GM19193 (cell line): ENCODE results near the gene KAT7.

Experiments used
- POLR2A ChIP-seq: IDR thresholded peaks from 4 replicates; pipeline ENCODE4 v1.6.1; 2011; ENCODE audit not compliant: insufficient read depth, insufficient read length; ENCODE audit errors: extremely low read depth

Gene KAT7

GRCh38 chr17:49779156-49779738 is 9.2 kb upstream of the KAT7 start:
- no peak for TF ChIP-seq POLR2A

- TF ChIP-seq POLR2A = no peak
These were observed 8.7 kb upstream of the KAT7 start for GRCh38 chr17:49779739-49780231.

DNA sequence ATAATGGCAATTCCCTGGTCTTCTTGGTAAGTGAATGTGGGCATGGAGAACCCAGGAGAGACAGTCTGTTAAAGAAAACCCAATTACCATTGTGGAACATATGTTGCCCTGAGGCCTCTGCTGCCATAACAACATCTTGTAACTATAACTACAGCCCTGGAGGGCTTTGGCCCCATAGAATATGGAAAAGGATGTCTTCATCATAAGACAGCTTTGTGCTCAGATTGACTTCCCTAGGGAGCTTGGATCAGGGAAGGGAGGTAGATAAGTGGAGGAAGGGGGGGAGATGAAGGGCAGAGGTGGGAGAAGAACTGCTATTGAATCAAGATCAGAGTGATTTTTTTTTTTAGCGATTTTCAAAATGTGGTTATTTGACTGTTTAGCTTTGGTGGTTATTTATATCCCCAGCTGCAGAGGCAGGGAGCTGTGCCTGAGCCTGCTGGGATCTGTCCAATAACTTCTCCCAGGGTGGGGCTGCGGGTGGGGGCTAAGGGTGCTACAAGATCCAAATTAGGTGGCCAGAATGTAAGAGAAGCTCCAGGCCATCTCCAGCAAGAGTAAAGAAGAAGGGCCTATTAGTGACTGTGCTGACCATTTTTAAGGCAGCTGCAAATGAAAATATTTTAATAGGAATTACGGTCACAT is 5.3 kb upstream of the KAT7 start:
- TF ChIP-seq POLR2A = no peak

GRCh38 chr17:49783791-49784190 is 4.7 kb upstream of the KAT7 start:
- TF ChIP-seq POLR2A = no peak

- no peak for TF ChIP-seq POLR2A
These were observed 3.8 kb upstream of the KAT7 start for GRCh38 chr17:49784636-49785035.

GRCh38 chr17:49787884-49788477 is 500 bp upstream of the KAT7 start:
- TF ChIP-seq POLR2A = peak; percentile 12

DNA sequence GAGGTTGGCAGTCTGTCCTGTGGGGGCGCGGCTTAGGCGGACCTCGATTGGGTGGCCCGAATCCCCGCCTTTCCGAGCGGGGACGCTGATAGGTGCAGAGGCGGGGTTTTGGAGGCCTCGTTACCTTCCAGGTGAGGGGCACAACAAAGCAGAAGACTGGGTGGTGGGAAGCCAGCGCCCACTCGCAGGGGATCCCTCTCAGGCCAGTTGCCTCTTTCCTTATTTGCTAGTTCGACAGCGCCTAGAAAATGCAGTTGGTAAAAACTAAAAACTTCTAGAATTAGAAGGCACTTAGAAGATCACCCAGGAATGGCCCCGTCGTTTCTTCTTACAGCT is 730 bp downstream of the KAT7 start:
- no peak for TF ChIP-seq POLR2A

DNA sequence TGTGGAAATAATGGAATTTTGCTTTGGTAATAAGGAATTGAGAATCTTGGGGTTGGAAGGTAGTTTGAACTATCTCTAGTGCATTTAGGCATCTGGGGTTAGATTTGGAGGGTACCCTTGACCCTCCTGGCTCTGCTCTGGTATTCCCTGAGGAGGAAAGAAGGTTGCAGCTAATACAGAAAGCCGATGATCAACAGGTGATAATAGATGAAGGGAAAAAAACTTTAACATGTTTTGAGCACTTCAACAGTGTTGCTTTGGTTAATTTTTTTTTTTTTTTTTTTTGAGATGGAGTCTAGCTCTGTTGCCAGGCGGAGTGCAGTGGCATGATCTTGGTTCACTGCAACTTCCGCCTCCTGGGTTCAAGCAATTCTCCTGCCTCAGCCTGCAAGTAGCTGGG is 4.8 kb downstream of the KAT7 start:
- no peak for TF ChIP-seq POLR2A

GRCh38 chr17:49795372-49795771 is 6.9 kb downstream of the KAT7 start:
- TF ChIP-seq POLR2A = no peak

DNA sequence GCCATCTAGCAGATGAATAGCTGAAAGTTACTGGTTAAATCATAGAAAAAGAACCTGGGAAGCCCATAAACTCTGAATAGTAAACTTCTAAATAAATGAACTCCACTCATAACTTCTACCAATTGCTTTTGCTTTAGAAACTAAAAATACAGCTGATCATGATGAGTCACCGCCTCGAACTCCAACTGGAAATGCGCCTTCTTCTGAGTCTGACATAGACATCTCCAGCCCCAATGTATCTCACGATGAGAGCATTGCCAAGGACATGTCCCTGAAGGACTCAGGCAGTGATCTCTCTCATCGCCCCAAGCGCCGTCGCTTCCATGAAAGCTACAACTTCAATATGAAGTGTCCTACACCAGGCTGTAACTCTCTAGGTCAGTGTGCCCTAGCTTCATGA is 9.7 kb downstream of the KAT7 start:
- no peak for TF ChIP-seq POLR2A

GRCh38 chr17:49798738-49799137 is 10.3 kb downstream of the KAT7 start:
- TF ChIP-seq POLR2A = no peak

GRCh38 chr17:49809056-49809455 is 20.6 kb downstream of the KAT7 start:
- TF ChIP-seq POLR2A = no peak

DNA sequence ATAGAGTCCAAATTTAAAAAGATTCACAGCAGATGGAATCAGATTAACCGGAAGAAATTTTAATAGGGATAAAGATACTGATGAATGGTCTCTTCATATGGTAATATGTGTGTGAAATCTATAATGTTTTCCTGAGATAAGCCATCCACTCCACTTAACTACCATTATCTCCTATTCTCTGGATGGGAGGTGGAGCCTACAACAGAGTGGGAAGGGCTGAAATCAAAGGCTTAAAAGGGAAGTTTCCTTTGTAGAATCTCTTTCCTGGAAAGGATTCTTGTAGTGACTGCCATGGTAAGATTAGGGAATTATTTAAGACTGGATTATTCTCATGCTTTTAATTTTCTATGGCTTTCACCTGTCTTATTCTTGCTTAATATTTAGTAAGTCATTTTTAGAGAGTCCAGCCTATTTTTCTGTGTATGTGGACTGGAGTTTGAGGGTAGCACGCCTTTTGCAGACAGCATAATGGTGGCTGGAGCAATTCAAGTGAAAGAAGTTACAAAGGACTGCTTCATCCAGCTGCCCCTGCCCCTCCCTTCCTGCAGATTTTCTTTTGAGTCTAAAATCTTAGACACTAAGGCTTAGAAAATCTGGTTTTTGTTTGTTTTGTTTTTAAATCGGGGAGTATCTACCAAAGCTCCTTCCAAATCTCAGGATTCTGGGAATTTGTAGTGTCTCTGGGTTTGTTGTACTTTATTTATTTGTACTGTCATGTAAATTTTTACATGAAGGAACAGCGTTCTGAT is 26.5 kb downstream of the KAT7 start:
- no peak for TF ChIP-seq POLR2A

- TF ChIP-seq POLR2A = no peak
These were observed 27.3 kb downstream of the KAT7 start for GRCh38 chr17:49815761-49816281.

DNA sequence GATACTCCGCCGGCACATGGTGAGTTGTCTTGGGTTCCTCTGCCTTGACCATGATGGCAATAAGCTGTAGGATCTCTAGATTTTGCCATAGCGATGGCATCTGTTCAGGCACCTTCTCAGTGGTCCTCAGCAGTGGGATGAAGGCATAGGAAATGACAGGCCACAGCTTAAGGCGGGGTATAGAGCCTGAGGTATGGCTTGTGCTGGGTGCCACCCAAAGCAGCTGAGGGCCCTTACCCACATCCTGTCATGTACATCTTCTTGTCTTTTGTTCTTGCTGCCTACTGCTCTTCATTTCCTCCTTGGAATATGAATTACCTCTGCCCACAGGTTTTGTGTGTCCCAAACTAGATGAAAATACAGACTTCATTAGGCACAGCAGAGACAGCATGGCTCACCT is 29.5 kb downstream of the KAT7 start:
- no peak for TF ChIP-seq POLR2A

DNA sequence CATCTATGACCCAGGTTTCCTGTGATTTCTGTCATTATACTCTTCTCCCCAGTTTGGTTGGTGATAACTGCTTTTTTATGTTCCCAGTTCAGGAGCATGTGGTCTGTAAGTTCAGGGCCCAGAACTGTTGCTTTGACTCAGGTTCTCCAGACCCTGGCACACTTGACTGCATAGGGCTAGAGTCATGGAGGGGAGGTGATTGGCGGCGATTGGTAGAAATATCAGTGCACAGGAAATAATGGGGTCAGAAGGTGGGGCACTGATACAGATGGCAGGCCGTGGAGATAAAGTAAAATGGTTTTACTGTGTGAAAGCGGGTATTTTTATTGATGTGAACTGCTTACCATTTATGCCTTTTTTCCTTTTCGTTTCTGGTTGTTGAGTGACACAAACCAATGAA is 30.7 kb downstream of the KAT7 start:
- TF ChIP-seq POLR2A = no peak

- TF ChIP-seq POLR2A = no peak
These were observed 31.2 kb downstream of the KAT7 start for GRCh38 chr17:49819651-49820050.

DNA sequence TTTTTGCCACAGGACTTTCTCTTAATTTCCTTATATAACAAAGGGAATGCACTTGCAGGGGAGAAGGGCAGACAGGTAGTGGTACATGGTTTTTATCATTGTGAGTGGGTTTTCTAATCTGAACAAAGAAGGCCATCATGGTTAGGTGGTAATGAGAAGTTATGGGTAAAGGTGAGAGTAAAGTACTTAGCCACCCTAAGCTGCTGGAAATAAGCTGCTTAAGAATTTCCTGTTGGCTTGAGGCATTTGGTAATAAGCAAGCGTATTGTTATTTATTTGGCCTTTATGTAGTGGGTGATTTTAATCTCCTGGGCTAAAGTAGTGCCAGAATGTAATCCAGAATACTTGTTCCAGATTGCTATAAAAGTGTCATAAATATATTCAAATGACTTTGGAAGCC is 32.3 kb downstream of the KAT7 start:
- TF ChIP-seq POLR2A = no peak
